Keratinocyte (primary cell): Measurements from ENCODE around the gene SCD5.

ENCODE experiments used
- EZH2 ChIP-seq: IDR thresholded peaks from one replicate; pipeline ENCODE4 v1.6.1; 2012; ENCODE audit warnings: inconsistent platforms, mild to moderate bottlenecking, low read length, moderate library complexity
- TF ChIP-seq, protein P1 (sequence below), 3 experiments: IDR thresholded peaks in 1 of 3; conservative IDR thresholded peaks in 1 of 3; optimal IDR thresholded peaks in 1 of 3; 2 replicates in 2 of 3; 3 replicates in 1 of 3; pipeline versions ENCODE3 to v1.5.1; 2011; ENCODE audit warnings: low read length in 3 of 3, mild to moderate bottlenecking in 3 of 3, moderate library complexity in 2 of 3, control low read depth in 1 of 3, inconsistent platforms in 1 of 3; ENCODE audit not compliant: insufficient read depth in 2 of 3; ENCODE audit errors: extremely low read depth in 1 of 3

DNA sequence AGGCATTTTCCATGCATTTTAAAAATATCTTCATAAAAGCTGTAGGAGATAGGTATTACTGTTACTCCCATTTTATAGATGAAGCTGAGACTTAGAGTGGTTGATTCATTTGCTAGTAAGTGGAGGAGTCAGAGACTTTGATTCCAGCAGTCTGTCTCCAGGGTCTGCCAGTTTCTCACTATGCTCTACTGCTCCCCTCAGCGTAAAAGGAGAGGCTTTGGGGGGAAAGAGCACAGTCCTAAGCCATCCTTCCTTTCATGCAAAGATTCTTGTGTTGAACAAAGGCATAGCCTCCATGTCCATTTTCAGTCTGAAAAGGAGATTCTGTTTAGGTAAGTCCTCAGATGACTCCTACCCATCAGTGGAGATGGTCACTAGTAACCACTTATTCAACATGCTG is 119.1 kb downstream of the SCD5 start:
- no peak for TF ChIP-seq EZH2
- TF ChIP-seq, protein P1, sequence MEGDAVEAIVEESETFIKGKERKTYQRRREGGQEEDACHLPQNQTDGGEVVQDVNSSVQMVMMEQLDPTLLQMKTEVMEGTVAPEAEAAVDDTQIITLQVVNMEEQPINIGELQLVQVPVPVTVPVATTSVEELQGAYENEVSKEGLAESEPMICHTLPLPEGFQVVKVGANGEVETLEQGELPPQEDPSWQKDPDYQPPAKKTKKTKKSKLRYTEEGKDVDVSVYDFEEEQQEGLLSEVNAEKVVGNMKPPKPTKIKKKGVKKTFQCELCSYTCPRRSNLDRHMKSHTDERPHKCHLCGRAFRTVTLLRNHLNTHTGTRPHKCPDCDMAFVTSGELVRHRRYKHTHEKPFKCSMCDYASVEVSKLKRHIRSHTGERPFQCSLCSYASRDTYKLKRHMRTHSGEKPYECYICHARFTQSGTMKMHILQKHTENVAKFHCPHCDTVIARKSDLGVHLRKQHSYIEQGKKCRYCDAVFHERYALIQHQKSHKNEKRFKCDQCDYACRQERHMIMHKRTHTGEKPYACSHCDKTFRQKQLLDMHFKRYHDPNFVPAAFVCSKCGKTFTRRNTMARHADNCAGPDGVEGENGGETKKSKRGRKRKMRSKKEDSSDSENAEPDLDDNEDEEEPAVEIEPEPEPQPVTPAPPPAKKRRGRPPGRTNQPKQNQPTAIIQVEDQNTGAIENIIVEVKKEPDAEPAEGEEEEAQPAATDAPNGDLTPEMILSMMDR (optimal IDR thresholded peaks at IDR 0.05 in 1 of 3, IDR thresholded peaks at IDR 0.05 in 1 of 3, conservative IDR thresholded peaks at IDR 0.05 in 1 of 3; ENCODE audit: extremely low read depth in 1 of 3, insufficient read depth in 2 of 3, low read length in 3 of 3), result no peak
